HG03159 (cell line): ENCODE results near the gene KRT76.
"Not testable (repeated sequence)": the region's sequence is repeated elsewhere in the genome, so short reads cannot be mapped to it uniquely, and the experiment has no call there.

Experiments used
- ATAC-seq: cut with Tn5 transposase; IDR thresholded peaks from one replicate; pipeline ENCODE4 v1.9.1; 2021; ENCODE audit warnings: mild to moderate bottlenecking, moderate library complexity; ENCODE audit not compliant: unreplicated experiment

The KRT76 gene

GRCh38 chr12:52765702-52766101 is 11.4 kb downstream of the KRT76 start:
- no peak for ATAC-seq

- ATAC-seq = no peak
Measured at GRCh38 chr12:52763991-52764390, 13.2 kb downstream of the KRT76 start.

- ATAC-seq = no peak
Measured at GRCh38 chr12:52763036-52763659, 14.0 kb downstream of the KRT76 start.

GRCh38 chr12:52761802-52762201 is 15.3 kb downstream of the KRT76 start:
- ATAC-seq = no peak

- ATAC-seq = not testable (repeated sequence)
Measured at GRCh38 chr12:52761218-52761617, 15.9 kb downstream of the KRT76 start.

GRCh38 chr12:52760623-52761022 is 16.5 kb downstream of the KRT76 start:
- no peak for ATAC-seq

GRCh38 chr12:52759695-52760094 is 17.4 kb downstream of the KRT76 start:
- ATAC-seq = no peak

- ATAC-seq = no peak
Measured at GRCh38 chr12:52759218-52759617, 17.9 kb downstream of the KRT76 start.

GRCh38 chr12:52757449-52758176 is 19.5 kb downstream of the KRT76 start:
- ATAC-seq = no peak

GRCh38 chr12:52756281-52756960 is 20.7 kb downstream of the KRT76 start:
- no peak for ATAC-seq

GRCh38 chr12:52755533-52755932 is 21.6 kb downstream of the KRT76 start:
- ATAC-seq = no peak

GRCh38 chr12:52754135-52754534 is 23.0 kb downstream of the KRT76 start:
- ATAC-seq = no peak

- ATAC-seq = no peak
Measured at GRCh38 chr12:52753283-52753682, 23.9 kb downstream of the KRT76 start.

GRCh38 chr12:52752516-52752915 is 24.6 kb downstream of the KRT76 start:
- ATAC-seq = no peak

GRCh38 chr12:52751795-52752194 is 25.4 kb downstream of the KRT76 start:
- ATAC-seq = no peak

- not testable (repeated sequence) for ATAC-seq
Measured at GRCh38 chr12:52750532-52750931, 26.6 kb downstream of the KRT76 start.

GRCh38 chr12:52749827-52750226 is 27.3 kb downstream of the KRT76 start:
- no peak for ATAC-seq

GRCh38 chr12:52748578-52748977 is 28.6 kb downstream of the KRT76 start:
- no peak for ATAC-seq

GRCh38 chr12:52745554-52745953 is 31.6 kb downstream of the KRT76 start:
- ATAC-seq = no peak

- ATAC-seq = no peak
Measured at GRCh38 chr12:52744493-52745156, 32.5 kb downstream of the KRT76 start.

GRCh38 chr12:52742822-52743457 is 34.2 kb downstream of the KRT76 start:
- no peak for ATAC-seq
